ENCODE measurements around the gene CCDC88A.
A peak's percentile ranks its signal among the peaks of the same experiment; 100 is the strongest.
"Not testable (repeated sequence)": the region's sequence is repeated elsewhere in the genome, so short reads cannot be mapped to it uniquely, and the experiment has no call there.

The CCDC88A gene

DNA sequence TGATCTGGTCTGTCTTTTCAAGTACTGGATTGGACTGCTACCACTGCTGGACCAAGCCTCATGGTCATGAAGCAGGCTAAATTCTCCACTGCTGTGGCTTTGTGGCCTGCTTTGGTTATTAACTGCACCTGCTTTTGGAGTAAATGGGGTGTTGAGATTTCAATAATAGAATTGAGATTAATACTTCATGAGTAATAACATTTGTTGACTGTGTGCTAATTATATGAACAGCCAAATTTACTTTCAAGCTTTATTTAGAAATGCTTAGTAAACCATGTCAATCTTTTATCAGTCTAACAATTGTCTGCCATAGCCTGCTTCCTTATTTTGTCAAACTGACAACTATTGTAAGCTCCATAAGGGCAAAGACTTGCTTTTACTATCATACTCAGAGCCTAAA lies 123.3 kb downstream of the CCDC88A start:
- no peak for FAIRE-seq

DNA sequence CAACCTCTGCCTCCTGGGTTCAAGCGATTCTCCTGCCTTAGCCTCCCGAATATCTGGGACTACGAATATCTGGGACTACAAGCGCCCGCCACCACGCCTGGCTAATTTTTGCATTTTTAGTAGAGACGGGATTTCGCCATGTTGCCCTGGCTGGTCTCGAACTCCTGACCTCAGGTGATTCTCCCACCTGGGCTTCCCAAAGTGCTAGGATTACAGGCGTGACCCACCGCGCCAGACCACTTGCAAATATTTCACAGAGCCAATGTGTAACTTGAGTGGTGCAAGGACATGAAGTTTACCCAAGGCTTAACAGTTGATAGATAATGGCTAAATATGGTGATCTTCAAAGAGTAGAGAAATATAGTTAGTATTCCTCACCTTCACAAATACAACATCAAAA lies 136.6 kb downstream of the CCDC88A start:
- no peak for FAIRE-seq

DNA sequence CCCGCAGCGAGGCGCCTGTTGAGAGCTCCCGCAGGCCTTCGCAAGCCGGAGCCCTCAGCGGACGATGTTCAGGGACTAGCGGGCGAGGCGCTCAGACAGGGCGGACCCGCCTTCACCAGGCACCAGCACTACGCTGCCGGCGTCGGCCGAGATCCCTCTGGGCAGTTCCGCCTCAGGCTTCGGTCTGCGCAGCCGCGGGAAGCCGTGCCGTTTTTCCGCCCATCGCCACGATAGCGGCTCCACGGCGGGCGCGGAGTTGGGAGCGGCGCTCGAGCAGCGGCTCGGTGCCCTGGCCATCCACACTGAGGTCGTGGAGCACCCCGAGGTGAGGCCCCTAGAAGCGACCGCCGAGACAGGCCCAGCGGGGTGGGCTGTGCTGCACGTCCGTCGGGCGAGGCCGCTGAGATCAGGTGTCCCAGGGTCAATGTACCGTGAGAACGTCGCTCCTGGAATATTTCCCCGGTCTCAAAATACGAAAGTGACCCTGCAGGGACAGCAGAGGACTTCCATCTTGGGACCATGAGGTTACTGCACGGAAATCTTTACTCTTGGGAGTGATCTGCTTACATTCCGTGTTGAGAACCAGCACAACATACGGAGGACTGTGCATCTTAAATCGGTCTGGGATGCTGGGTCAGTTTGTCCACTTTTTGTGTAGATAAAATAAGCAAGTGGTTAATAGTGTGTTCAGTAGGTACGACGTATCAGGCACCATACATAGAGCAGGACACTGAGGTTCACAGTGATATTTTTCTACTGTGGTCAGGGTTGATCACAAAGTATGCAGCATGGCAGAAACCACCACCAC lies 137.3 kb downstream of the CCDC88A start:
- no peak for FAIRE-seq

DNA sequence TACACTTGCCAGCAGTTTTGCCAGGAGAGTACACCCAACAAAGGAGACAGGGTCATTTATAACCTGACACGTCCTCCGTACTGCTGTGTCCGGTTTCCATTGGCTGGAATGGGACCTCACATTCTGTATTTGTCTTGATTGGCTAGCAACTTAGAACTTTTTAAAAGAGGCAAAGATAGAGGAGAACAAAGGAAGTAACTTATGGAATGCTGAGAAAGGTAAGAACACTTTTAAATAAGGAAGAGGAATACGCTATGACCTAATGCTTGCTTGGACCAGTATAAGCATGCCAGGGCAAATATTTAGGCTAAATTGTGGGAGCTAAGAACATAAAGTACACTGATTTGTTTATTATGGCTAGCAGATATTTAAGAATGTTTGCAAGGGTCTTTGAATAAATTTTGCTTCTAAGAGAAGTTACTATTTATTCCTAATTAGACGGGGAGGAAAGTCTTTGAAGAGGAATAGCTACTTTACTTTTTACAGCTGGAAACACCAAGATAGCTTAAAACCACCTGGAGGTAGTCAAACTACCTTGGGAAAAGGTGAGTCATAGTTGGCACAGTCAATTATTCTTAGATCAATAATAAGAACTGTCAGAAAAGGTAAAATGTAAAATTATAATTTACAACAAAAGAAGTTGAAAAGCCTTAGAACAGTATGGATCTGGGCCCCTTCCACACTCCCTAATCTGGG lies 138.7 kb downstream of the CCDC88A start:
- not testable (repeated sequence) for FAIRE-seq

DNA sequence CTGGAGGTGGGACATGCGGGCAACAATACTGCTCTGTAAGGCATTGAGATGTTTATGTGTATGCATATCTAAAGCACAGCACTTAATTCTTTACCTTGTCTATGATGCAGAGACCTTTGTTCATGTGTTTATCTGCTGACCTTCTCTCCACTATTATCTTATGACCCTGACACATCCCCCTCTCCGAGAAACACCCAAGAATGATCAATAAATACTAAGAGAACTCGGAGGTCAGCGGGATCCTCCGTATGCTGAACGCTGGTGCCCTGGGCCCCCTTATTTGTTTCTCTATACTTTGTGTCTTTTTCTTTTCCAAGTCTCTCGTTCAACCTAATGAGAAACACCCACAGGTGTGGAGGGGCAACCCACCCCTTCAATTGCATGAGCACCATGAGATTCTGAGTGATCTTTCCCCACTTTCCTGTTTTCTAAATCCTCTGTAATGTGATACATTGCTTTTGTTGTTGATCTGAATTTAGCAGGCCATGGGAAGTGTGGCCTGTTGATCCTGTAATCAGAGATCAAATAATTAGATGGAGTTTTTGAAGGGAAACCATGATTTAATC lies 139.7 kb downstream of the CCDC88A start:
- not testable (repeated sequence) for FAIRE-seq

DNA sequence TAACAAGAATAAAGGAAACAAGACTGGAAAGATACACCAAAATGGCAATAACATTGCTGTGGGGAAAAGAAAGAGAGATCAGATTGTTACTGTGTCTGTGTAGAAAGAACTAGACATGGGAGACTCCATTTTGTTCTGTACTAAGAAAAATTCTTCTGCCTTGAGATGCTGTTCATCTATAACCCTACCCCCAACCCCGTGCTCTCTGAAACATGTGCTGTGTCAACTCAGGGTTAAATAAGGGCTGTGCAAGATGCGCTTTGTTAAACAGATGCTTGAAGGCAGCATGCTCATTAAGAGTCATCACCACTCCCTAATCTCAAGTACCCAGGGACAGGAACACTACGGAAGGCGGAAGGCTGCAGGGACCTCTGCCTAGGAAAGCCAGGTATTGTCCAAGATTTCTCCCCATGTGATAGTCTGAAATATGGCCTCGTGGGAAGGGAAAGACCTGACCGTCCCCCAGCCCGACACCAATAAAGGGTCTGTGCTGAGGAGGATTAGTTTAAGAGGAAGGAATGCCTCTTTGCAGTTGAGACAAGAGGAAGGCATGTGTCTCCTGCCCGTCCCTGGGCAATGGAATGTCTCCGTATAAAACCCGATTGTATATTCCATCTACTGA lies 140.3 kb downstream of the CCDC88A start:
- not testable (repeated sequence) for FAIRE-seq

DNA sequence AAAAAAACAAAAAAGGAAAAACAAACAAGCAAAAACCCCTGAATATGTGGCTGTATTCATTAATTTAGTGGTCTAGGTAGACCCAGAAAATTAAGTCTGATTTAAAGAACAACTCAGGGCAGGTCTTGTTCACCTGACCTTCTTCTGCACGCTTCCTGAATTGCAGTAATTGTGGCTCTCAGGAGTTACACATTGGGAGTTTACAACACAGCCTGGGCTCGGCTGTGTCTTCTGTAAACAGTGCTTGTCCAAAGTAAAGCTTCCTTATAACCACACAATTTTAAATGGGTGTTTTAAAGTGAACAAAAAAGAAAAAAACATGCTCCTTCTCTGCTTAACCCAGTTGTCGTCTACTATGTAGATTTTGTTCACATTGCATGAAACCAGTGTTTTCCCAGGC lies 142.3 kb downstream of the CCDC88A start:
- FAIRE-seq = no peak

DNA sequence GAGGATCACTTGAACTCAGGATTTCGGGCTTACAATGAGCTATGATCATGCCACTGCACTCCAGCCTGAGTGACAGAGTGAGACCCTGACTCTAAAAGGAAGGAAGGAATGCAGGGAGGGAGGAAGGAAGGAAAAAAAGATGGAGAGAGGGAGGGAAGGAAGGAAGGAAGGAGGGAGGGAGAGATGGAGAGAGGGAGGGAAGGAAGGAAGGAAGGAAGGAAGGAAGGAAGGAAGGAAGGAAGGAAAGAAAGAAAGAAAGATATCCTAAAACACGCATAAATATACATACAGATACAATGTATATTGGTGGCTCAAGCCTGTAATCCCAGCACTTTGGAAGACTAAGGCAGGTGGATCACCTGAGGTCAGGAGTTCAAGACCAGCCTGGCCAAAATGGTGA lies 145.3 kb downstream of the CCDC88A start:
- FAIRE-seq = not testable (repeated sequence)

DNA sequence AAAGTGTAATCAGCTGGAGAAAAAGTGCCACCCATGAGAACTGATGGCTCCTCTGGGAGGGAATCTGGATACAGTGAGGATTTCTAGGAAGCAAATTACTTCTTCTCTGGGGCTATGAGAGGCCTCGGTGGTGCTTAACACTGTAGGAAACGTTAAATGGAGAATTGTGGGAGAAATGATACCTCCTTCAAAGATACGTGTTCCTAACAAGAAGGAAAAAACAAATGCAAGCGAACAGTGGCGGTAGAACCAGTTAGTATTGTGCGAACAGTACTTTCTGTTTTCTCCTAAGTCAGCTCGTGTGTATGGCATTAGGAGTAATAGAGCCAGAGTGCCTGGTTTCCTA lies 150.0 kb downstream of the CCDC88A start:
- FAIRE-seq = no peak

DNA sequence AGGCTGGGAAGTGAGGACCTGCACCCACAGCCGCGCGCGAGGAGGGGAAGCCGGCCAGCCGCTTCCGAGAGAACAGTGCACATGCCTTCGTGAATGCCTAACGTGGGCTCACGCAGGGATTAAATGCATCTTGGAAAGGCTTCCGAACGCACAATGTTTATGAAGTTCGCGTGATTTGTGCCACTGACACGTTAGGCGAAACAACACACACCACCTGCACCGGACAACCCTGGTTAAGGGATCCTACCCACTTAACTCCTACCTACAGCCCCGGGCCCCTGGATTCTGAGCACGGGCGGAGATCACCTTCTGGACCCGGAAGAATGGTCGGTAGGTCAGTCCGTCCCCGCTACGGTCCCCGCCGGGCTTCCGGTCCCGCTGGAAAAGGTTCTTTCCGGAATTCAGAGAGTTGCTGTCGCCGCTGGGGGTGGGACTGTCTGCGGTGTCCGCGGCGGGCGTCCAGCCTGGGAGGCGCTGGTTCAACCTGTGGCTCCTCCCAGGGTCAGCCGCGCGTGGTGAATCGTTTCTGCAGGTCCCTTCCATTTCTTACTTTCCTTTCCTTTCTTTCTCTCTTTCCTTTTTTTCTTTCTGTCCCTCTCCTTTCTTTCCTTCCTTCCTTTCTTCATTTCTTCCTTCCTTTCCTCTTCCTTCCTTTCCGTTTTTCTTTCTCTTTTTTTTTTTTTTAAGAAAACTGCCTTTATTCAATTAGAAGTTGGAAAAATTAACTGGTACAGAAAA lies 150.6 kb downstream of the CCDC88A start, which contains the start of gene MTIF2:
Gene MTIF2, minus strand, starts transcription at position 325 of the 738 bp plus-strand sequence. CDS start 5,373 bp downstream, outside the sequence.
- FAIRE-seq = peak; percentile 76

DNA sequence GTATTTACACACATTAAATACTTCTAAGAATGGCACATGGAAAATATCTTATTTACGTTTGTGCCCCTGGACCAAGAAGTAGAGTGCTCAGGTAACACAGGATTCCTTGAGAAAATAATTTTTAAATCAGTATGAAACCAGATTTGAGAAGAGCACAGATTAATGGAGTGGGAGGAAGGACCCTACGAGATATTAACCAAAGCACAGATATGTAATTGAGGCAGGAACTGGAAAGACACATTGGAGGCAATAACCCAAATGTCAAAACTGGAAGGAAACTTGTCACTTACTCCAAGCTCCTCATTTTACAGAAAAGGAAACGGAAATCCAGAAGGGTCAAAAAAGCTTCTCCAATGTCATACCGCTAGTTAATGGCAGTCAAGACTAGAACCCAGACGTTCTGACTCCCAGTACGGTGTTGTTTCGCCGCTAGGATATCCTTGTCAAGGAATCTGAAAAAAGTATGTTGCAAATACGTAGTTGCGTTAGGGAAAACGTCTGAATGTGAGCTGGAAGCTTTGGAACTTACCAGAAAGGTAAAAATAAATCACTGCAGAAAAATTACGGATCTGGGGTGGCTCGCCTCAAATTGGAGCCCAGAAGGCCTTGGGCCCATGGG lies 151.3 kb downstream of the CCDC88A start:
- no peak for FAIRE-seq

DNA sequence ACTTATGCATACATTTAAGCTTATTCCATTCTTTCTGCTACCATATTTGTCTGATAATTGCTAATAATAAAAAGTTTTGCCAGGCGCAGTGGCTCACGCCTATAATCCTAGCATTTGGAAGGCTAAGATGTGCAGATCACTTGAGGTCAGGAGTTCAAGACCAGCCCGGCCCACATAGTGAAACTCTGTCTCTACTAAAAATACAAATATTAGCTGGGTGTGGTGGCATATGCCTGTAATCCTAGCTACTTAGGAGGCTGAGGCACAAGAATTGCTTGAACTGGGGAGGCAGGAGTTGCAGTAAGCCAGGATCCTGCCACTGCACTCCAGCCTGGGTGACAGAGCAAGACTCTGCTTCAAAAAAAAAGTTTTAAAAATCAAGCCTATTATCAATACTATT lies 160.1 kb downstream of the CCDC88A start:
- FAIRE-seq = not testable (repeated sequence)

DNA sequence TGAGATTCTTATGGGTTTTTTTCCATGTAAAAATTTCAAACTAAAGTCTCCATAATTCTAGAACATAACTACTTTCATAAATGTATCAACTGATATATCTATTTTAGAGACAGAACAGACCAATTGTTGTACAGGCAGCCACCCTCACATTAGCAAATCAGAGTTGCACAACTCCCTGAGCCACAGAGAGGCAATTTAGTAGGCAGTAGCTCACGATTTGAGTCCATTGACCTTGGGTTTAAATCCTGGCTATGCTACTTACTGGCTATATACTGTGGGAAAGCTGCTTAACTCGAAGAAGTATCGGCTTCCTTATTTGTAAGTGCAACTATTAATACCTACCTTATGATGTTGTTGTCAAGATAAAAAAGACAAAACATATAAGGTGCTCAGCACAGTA lies 166.8 kb downstream of the CCDC88A start:
- FAIRE-seq = no peak

DNA sequence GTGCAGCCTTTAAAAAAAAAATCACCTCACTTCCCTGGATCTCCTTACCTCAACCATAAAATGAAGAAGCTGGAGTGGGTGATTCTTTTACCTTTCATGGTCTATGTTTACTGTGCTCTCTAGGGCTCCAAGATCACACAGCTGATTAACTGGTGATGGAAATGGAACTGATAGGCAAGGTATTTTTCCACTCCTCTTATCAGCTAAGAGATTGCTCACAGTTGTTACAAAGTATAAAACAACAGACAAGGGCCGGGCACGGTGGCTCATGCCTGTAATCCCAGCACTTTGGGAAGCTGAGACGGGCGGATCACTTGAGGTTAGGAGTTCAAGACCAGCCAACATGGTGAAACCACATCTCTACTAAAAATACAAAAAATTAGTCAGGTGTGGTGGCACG lies 172.6 kb downstream of the CCDC88A start:
- FAIRE-seq = no peak

DNA sequence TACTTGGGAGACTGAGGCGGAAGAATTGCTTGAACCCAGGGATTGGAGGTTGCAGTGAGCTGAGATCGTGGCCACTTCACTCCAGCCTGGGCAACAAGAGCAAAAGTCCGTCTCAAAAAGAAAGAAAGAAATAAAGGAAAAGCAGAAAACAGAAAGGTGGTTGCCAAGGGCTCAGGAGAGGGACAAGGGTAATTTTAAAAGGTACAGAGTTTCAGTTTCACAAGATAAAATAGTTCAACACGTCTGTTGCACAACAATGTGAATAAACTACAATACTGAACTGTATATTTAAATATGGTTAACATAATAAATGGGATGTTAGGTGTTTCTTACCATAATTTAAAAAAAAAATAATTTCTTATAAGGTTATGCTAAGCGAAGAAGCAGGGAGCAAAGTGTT lies 174.2 kb downstream of the CCDC88A start:
- no peak for FAIRE-seq

DNA sequence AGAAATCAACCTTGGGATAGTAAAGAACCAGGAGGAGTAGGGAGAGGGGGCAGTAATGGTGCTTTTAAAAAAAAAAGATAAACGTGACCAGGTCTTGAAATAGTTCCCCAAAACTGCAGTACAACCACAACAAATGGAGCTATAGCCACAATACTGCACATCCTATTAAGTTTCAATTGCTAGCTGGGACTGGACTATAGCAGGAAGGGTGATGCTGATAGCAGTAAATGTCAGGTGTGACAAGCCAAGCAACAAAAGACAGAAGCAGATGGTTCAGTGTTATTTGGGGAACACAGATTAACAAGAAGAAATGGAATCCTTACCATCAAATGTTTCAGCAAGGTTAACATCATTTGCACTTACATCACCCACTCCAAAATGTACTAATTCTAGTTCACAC lies 177.0 kb downstream of the CCDC88A start:
- FAIRE-seq = no peak

DNA sequence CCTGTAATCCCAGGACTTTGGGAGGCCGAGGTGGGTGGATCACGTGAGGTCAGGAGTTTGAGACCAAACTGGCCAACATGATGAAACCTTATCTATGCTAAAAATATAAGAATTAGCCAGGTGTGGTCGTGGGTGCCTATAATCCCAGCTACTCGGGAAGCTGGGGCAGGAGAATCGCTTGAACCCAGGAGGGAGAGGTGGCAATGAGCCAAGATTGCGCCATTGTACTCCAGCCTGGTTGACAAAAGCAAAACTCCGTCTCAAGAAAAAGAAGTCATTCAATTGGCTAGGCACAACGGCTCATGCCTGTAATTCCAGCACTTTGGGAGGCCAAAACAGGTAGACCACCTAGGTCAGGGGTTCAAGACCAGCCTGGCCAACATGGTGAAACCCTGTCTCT lies 178.1 kb downstream of the CCDC88A start:
- FAIRE-seq = not testable (repeated sequence)

DNA sequence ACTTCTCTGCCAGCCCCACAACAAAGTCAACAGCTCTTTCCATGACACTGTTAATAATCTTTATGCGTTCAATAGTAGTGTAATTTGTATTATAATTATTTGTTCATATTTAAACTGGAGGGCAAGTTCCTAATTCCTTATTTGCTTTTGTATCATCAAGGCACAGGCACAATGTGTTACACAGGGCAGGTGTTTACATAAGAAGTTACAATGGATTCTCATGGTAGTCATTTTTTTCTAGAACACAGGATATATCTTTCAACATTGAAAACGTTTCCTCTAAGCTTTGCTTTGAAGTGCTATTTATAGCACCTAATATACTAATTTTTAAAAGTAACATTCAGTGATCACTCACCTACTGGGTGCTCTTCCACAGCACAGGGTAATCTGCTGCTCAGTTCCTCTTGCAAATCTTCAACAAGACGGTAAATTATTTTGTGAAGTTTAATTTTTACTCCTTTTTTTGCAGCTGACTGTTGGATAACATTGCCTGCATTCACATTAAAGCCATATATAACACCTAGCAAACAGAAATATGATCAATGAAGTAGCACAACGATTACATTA lies 179.9 kb downstream of the CCDC88A start:
- no peak for FAIRE-seq
